Measurements from ENCODE around the gene OR4F15. TPM values are rescaled to one million over a fixed set of nuclear protein-coding genes. Genes with fewer than 3 reads are reported as not detected.

OR4F15 gene
- polyA plus RNA-seq, 3 donors, result not detected

- no peak for DNase-seq (ENCODE audit: extremely low read depth in 1 of 11, low read depth in 9 of 11, low spot score in 4 of 11)
Measured at GRCh38 chr15:101801048-101801447, 11.0 kb upstream of the OR4F15 start.

DNA sequence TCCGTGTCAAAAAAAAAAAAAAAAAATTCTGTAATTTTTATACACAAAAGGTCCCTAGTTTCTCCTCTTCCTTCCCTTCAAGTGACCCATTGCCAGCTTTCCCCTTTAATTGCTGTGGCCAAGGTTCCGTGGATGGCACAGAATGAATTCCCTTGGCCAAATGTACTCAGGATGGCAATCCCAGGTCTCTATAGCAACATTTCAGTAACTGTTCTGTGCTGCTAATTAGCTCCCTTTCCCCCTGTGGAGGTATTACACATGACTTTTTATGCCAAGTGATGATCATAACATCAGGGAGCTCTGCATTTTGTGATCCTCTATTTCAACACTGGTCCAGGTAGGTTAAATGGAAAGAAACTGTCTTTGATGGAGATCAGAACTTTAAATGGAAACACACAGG lies 8.8 kb upstream of the OR4F15 start, which contains the start of gene OR4F6:
Gene OR4F6 (plus strand): TSS at position 301 of the 400 bp plus-strand sequence. CDS start 2,211 bp downstream, outside the sequence.
- DNase-seq (ENCODE audit: extremely low read depth in 1 of 11, low read depth in 9 of 11, low spot score in 4 of 11), result no peak

GRCh38 chr15:101803676-101804075 lies 8.3 kb upstream of the OR4F15 start:
- DNase-seq (ENCODE audit: extremely low read depth in 1 of 11, low read depth in 9 of 11, low spot score in 4 of 11), result no peak

DNA sequence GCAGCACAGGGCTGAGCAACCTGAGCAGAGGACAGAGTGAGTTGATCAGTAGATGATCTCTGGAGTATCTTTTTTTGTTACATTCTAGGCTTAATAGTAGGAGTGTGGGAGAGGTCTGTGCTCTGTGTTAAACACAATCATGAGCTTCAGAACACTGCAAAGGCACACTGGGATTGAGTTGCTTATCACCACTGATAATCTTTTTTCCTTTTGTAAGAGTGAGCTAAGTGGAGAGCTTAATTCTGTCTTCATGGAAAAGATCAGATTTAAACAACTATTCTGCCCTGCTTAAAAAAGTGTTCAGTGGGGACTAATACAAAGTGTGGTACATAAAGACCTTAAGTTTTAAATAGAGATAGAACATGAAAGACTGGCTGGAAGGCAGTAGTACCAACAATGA lies 7.6 kb upstream of the OR4F15 start:
- DNase-seq (ENCODE audit: extremely low read depth in 1 of 11, low read depth in 9 of 11, low spot score in 4 of 11), result no peak

DNA sequence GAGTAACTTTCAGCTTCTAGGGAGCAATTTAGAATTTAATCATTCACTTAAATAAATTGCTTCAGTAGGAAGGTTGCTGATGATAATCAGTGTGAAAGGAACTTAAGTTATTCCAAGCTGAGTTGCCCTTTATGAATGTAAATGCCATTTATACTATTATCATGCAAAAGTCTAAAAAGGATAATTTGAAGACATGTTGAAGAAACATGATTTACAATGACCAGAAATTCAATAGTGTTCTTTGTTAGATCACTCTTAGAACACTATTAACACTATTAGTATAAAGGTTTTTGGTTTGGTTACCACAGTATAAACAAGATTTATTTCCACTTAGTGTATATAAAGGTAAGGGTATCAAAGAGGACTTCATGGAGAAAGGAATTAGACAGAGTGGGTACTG lies 7.1 kb upstream of the OR4F15 start:
- no peak for DNase-seq (ENCODE audit: extremely low read depth in 1 of 11, low read depth in 9 of 11, low spot score in 4 of 11)

GRCh38 chr15:101805605-101806345 lies 6.2 kb upstream of the OR4F15 start:
- DNase-seq (ENCODE audit: extremely low read depth in 1 of 11, low read depth in 9 of 11, low spot score in 4 of 11), result no peak

- DNase-seq (ENCODE audit: extremely low read depth in 1 of 11, low read depth in 9 of 11, low spot score in 4 of 11), result no peak
Measured at GRCh38 chr15:101807345-101807945, 4.6 kb upstream of the OR4F15 start.

DNA sequence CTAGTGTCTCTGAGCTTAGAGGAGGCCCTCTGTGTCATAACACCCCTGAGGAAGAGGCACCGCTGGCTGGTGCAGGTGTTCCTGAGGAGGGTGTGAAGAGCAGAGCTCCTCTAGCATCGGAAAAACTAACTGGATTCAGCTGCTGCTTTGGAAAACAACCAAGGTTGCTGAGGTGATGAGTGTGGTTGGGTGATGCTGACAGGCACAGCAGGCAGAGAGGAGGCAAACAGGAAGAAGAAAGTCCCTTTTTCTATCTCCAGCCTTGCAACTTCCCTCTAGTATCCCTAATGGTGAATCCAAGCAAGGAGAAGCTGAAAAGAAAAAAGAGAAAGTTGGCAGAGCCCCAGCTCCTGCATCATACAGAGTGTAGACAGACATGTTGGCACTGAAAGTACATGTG lies 3.8 kb upstream of the OR4F15 start:
- DNase-seq (ENCODE audit: extremely low read depth in 1 of 11, low read depth in 9 of 11, low spot score in 4 of 11), result no peak

- peak in 2 of 11 donors; percentile 7 to 28 for DNase-seq (ENCODE audit: extremely low read depth in 1 of 11, low read depth in 9 of 11, low spot score in 4 of 11)
Measured at GRCh38 chr15:101810456-101810855, 1.5 kb upstream of the OR4F15 start.

DNA sequence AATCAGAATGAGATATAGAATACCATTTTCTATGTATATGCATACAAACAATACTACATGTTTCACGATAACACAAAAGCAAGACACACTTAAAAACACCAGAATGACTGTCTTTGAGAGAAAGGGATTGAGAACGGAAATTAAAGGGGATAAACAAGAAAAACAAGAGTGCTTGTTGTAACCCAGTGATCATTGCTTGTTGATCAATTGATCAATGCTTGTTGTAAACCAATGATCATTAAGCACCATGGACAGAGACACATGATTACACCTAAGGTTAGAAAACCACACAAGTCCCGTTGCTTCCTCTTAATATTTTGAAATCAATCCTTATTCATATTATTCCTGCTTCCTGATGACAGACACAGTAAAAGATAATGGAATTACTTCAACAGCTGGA lies 1.1 kb upstream of the OR4F15 start:
- peak in 5 of 11 donors; percentile 1 to 8 (median 3) for DNase-seq (ENCODE audit: extremely low read depth in 1 of 11, low read depth in 9 of 11, low spot score in 4 of 11)

DNA sequence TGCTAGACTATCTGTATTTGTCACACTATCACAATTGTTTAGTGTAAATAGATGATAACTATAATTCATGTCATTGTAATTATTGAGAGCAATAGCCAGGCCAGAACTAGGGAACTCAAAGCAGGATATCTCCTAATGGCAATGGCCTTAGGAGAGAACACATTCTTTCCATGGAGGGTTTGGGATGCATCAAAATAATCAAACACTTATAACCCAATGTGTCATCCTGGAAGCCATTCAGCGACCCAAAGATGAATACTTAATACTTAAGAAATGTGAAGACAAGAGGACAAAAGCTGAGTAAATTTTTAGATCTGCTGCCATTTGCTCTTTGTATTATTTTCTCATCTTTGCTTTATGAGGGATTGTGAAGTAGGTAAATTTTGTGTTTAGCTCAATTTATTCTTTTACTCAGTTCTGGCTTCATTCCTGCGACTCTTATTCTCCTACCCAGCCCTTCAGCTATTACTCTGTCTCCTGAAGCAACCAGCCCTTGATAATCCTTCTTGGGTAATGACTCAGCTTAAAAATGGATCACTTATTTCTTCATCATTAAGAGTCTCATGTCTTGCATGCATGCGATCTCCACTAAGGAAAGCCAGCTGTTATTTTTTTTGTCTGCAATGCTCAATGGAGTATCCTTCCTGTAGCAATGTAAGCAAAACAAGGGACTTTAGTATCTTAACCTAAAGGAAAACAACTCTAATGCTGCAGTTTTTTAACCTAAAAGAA lies 2.0 kb downstream of the OR4F15 start:
- peak in 3 of 11 donors; percentile 0 to 11 (median 2) for DNase-seq (ENCODE audit: extremely low read depth in 1 of 11, low read depth in 9 of 11, low spot score in 4 of 11)

- no peak for DNase-seq (ENCODE audit: extremely low read depth in 1 of 11, low read depth in 9 of 11, low spot score in 4 of 11)
Measured at GRCh38 chr15:101820781-101821180, 8.8 kb downstream of the OR4F15 start.

- no peak for DNase-seq (ENCODE audit: extremely low read depth in 1 of 11, low read depth in 9 of 11, low spot score in 4 of 11)
Measured at GRCh38 chr15:101827257-101827656, 15.3 kb downstream of the OR4F15 start.

GRCh38 chr15:101828774-101829173 lies 16.8 kb downstream of the OR4F15 start:
- DNase-seq (ENCODE audit: extremely low read depth in 1 of 11, low read depth in 9 of 11, low spot score in 4 of 11), result no peak

DNA sequence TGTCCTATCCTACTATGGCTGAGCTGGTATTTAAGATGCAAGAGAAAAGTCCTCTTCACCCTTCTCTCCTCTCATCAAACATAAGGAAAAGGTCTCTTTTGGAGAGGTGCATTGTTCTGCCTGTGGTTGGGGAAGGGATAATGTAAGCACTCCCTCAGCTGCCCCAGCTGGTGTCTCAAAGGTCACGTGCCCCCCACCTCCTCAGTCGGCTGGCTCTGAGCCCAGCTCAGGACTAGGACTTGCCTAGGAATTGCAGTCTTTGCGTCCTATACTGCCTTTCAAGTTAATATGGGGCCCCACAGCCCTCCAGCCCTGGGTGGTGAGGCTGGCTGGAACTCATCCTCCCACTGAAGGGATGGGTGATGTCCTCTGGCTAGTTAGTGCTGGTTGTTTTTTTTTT lies 29.7 kb downstream of the OR4F15 start:
- DNase-seq (ENCODE audit: extremely low read depth in 1 of 11, low read depth in 9 of 11, low spot score in 4 of 11), result no peak

DNA sequence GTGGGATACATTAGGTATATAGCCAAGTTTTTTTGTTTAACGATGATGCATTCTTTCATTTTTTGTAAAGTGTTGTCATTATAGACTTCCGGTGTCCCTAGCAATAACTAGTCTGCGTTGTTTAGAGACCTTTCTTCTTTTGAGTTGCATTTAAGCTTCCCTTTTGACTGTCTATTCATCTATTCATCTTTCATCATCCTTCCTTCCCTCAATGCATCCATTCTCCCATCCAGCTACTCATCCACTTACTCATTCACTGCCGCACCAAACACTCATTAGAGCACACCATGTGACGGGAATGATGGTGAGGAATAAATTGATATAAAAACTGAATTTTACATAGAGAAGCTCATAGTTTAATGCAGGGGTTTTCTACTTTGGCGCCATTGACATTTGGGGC lies 32.9 kb downstream of the OR4F15 start:
- no peak for DNase-seq (ENCODE audit: extremely low read depth in 1 of 11, low read depth in 9 of 11, low spot score in 4 of 11)

DNA sequence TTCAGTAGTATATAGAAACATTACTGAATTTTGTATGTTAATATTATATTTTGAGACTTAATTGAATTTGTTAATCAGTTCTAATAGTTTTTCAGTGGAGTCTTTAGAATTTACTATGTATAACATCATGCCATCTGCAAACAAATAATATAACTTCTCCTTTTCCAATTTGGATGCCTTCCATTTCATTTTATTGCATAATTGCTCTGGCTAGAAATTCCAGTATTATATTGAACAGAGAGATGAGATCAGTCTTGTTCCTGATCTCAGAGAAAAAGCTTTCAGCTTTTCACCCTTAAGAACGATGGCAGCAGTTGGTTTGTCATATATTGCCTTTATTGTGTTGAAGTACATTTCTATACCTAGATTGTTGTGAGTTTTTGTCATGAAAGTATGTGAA lies 40.4 kb downstream of the OR4F15 start:
- DNase-seq (ENCODE audit: extremely low read depth in 1 of 11, low read depth in 9 of 11, low spot score in 4 of 11), result no peak
